ENCODE results near the gene DEFB118. TPM values are rescaled to one million over a fixed set of nuclear protein-coding genes. Genes with fewer than 3 reads are reported as not detected.

DEFB118 gene
- not detected in 2 replicates for total RNA-seq (ENCODE audit: low replicate concordance)

GRCh38 chr20:31368301-31368700, at the start of gene DEFB118:
Gene DEFB118 (plus strand): TSS chr20:31368601. CDS start chr20:31368651, 50 bp downstream.

DNA sequence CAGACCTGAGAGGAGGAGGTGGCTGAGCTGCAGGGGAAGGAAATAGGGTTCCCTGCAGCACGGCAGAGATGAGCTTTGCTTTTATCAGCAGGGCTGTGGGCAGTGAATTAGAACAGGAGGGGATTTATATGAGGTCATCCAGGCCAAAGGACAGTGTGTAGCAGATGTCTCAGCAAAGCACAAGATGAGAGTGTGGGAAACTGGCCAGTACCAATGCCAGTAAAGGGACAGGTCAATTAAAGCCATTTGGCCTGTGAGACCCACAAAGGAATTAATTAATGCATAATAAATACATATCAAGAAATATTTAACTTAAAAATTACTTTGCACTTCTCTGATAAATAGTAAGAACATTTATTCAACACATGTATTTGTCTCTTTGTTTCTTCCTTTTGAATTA, 22.1 kb downstream of the DEFB118 start, which contains the start of gene DEFB119:
TSS of gene DEFB119 (minus strand) at position 101 of the 400 bp plus-strand sequence. CDS start 107 bp downstream, outside the sequence.

DNA sequence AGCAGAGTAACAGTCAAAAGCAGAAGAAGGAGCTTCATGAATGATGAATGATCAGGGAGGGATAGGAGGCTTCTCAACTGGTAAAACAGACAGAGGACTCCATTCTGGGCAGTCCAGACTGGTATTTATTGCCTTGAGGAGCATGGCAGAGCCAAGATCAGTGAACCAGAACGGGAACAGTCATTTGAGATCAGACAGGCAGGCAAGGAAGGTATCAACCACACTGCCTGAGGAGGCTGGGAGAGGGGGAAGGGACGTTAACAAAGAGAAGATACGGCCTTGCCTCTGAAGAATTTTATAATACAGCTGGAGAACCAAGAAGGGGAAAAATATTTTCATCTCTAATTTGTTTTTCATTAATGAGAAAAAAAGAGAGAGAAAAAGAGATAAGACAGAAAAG, 37.7 kb downstream of the DEFB118 start, which contains the start of gene DEFB121:
TSS of gene DEFB121 (minus strand) at position 101 of the 400 bp plus-strand sequence. CDS start at position 38, 63 bp downstream.

Other genes starting within 250 kb of the DEFB118 start
- gene DEFB115, start 110.9 kb upstream of the DEFB118 start, total RNA-seq (ENCODE audit: low replicate concordance), result not detected in 2 replicates
- gene DEFB116, start 60.0 kb upstream of the DEFB118 start, total RNA-seq (ENCODE audit: low replicate concordance), result not detected in 2 replicates
- gene DEFB119, start 22.0 kb downstream of the DEFB118 start, total RNA-seq (ENCODE audit: low replicate concordance), result not detected in 2 replicates
- gene DEFB121, start 37.6 kb downstream of the DEFB118 start, total RNA-seq (ENCODE audit: low replicate concordance), result not detected in 2 replicates
- not detected in 2 replicates for gene DEFB123, start 72.0 kb downstream of the DEFB118 start, total RNA-seq (ENCODE audit: low replicate concordance)
- gene DEFB124, start 106.5 kb downstream of the DEFB118 start, total RNA-seq (ENCODE audit: low replicate concordance), result not detected in 2 replicates
- 0.15 TPM in 1 of 2 replicates, not detected in the other for gene REM1, start 106.7 kb downstream of the DEFB118 start, total RNA-seq (ENCODE audit: low replicate concordance)
- gene HM13, start 145.8 kb downstream of the DEFB118 start, total RNA-seq (ENCODE audit: low replicate concordance), result 45.0 and 55.8 TPM in 2 replicates
- gene ID1, start 236.7 kb downstream of the DEFB118 start, total RNA-seq (ENCODE audit: low replicate concordance), result 6.4 and 565 TPM in 2 replicates